GM12878 (cell line): ENCODE measurements around the gene DTD1. TPM values are rescaled to one million over a fixed set of nuclear protein-coding genes. Genes with fewer than 3 reads are reported as not detected.

Source experiments
- ASH2L ChIP-seq: fragments of 300-600, 200-600 bp; sonication (generic); IDR thresholded peaks from 2 replicates; pipeline ENCODE4 v1.6.1; 2017; ENCODE audit warnings: low read depth, mild to moderate bottlenecking, borderline replicate concordance
- BACH1 ChIP-seq: fragments of 450-650 bp; IDR thresholded peaks from 2 replicates; pipeline ENCODE4 v1.6.1; 2017; ENCODE audit warnings: mild to moderate bottlenecking, borderline replicate concordance
- CBX5 ChIP-seq: sonication (generic); IDR thresholded peaks from 2 replicates; pipeline ENCODE4 v1.6.1; 2016; ENCODE audit warnings: low read depth, moderate library complexity, mild to moderate bottlenecking, inconsistent platforms
- CREB1 ChIP-seq: IDR thresholded peaks from 2 replicates; pipeline ENCODE4 v1.6.1; 2012; ENCODE audit warnings: low read depth, mild to moderate bottlenecking, inconsistent platforms
- E2F8 ChIP-seq: fragments of 450-650 bp; IDR thresholded peaks from 2 replicates; pipeline ENCODE4 v1.6.1; 2018; ENCODE audit warnings: mild to moderate bottlenecking, low read depth, moderate library complexity; ENCODE audit not compliant: partially characterized antibody
- EED ChIP-seq: sonication (generic); IDR thresholded peaks from 2 replicates; pipeline ENCODE4 v1.6.1; 2016; ENCODE audit warnings: antibody characterized with exemption, low read depth
- EP300 ChIP-seq, 2 experiments: fragments of 150-350 bp in 1 of 2; IDR thresholded peaks; 2 replicates each; pipeline ENCODE4 v1.6.1; 2011 to 2012; ENCODE audit warnings: low read depth in 2 of 2, low read length in 2 of 2, borderline replicate concordance in 1 of 2, improper control_type of control experiment in 1 of 2, inconsistent platforms in 1 of 2; ENCODE audit not compliant: control insufficient read depth in 1 of 2
- ESRRA ChIP-seq: IDR thresholded peaks from 2 replicates; pipeline ENCODE4 v1.6.1; 2012; ENCODE audit warnings: mild to moderate bottlenecking, low read length, improper control_type of control experiment
- GATAD2B ChIP-seq: fragments of 450-650 bp; conservative IDR thresholded peaks from 2 replicates; pipeline ENCODE4 v1.6.1; 2017; ENCODE audit warnings: low read depth, mild to moderate bottlenecking, moderate library complexity
- HCFC1 ChIP-seq: fragments of 150-350 bp; IDR thresholded peaks from 2 replicates; pipeline ENCODE4 v1.6.1; 2014; ENCODE audit warnings: low read length
- IRF4 ChIP-seq: IDR thresholded peaks from 2 replicates; pipeline ENCODE4 v1.6.1; 2011; ENCODE audit warnings: low read depth, low read length
- JUNB ChIP-seq: IDR thresholded peaks from 2 replicates; pipeline ENCODE4 v1.6.1; 2016; ENCODE audit warnings: antibody characterized with exemption, mild to moderate bottlenecking
- MEF2A ChIP-seq: IDR thresholded peaks from 2 replicates; pipeline ENCODE4 v1.6.1; 2011; ENCODE audit warnings: low read depth, mild to moderate bottlenecking, low read length, moderate library complexity; ENCODE audit not compliant: insufficient read depth
- MEF2B ChIP-seq: fragments of 450-650 bp; IDR thresholded peaks from 2 replicates; pipeline ENCODE4 v1.6.1; 2018; ENCODE audit warnings: mild to moderate bottlenecking, moderate library complexity; ENCODE audit not compliant: partially characterized antibody, poor library complexity, severe bottlenecking
- MTA2 ChIP-seq: fragments of 450-650 bp; IDR thresholded peaks from 2 replicates; pipeline ENCODE4 v1.6.1; 2016; ENCODE audit warnings: low read depth, mild to moderate bottlenecking, moderate library complexity
- NBN ChIP-seq: fragments of 450-650 bp; IDR thresholded peaks from 2 replicates; pipeline ENCODE4 v1.6.1; 2016
- NFIC ChIP-seq: IDR thresholded peaks from 2 replicates; pipeline ENCODE4 v1.6.1; 2012; ENCODE audit warnings: low read depth, mild to moderate bottlenecking, inconsistent platforms, low read length, moderate library complexity
- RUNX3 ChIP-seq: IDR thresholded peaks from 2 replicates; pipeline ENCODE4 v1.6.1; 2012; ENCODE audit warnings: low read length, inconsistent platforms
- SPI1 ChIP-seq: IDR thresholded peaks from 2 replicates; pipeline ENCODE4 v1.6.1; 2011; ENCODE audit warnings: low read depth, mild to moderate bottlenecking, low read length, moderate library complexity, borderline replicate concordance; ENCODE audit not compliant: insufficient read depth
- SRF ChIP-seq, 2 experiments: IDR thresholded peaks; 2 replicates each; pipeline ENCODE4 v1.6.1; 2011; ENCODE audit warnings: low read depth in 2 of 2, low read length in 2 of 2, mild to moderate bottlenecking in 1 of 2, moderate library complexity in 1 of 2
- STAT1 ChIP-seq: fragments of 450-650 bp; conservative IDR thresholded peaks from 2 replicates; pipeline ENCODE4 v1.6.1; 2014; ENCODE audit warnings: antibody characterized with exemption, mild to moderate bottlenecking
- TAF1 ChIP-seq: IDR thresholded peaks from 2 replicates; pipeline ENCODE4 v1.6.1; 2011; ENCODE audit warnings: mild to moderate bottlenecking, low read depth, low read length, borderline replicate concordance
- TARDBP ChIP-seq: IDR thresholded peaks from 2 replicates; pipeline ENCODE4 v1.6.1; 2016; ENCODE audit warnings: borderline replicate concordance
- TBL1XR1 ChIP-seq: IDR thresholded peaks from 2 replicates; pipeline ENCODE4 v1.6.1; 2012; ENCODE audit warnings: low read depth, low read length, improper control_type of control experiment
- TCF12 ChIP-seq: IDR thresholded peaks from 2 replicates; pipeline ENCODE4 v1.6.1; 2011; ENCODE audit warnings: low read depth, mild to moderate bottlenecking, low read length
- TCF3 ChIP-seq: IDR thresholded peaks from 2 replicates; pipeline ENCODE4 v1.6.1; 2012; ENCODE audit warnings: low read depth, mild to moderate bottlenecking, low read length, borderline replicate concordance; ENCODE audit not compliant: insufficient read depth
- ZNF207 ChIP-seq: fragments of 450-650 bp; IDR thresholded peaks from 2 replicates; pipeline ENCODE4 v1.6.1; 2014; ENCODE audit warnings: antibody characterized with exemption, mild to moderate bottlenecking, borderline replicate concordance
- ZNF217 ChIP-seq: fragments of 450-650 bp; IDR thresholded peaks from 2 replicates; pipeline ENCODE4 v1.6.1; 2017; ENCODE audit warnings: antibody characterized with exemption, mild to moderate bottlenecking
- ZNF622 ChIP-seq: fragments of 450-650 bp; IDR thresholded peaks from 2 replicates; pipeline ENCODE4 v1.6.1; 2017; ENCODE audit warnings: mild to moderate bottlenecking, inconsistent platforms
- polyA plus RNA-seq, 11 experiments: library from polyadenylated mRNA; depleted of rRNA in 4 of 11; unstranded in 6 of 11; stranded (reverse) in 5 of 11; fragments of >200 nt; fragmentation: Nextera tagmentation in 4 of 11; fragmentation: Illumina TruSeq in 1 of 11; extraction: Ambion mirVana in 4 of 11; extraction: Trizol in 1 of 11; gene quantifications; 1 replicate in 1 of 11; 2 replicates in 10 of 11; pipeline versions ENCODE4 v1.2.1 to v1.2.3, GENCODE V29; 2011 to 2016; ENCODE audit warnings: inconsistent platforms in 2 of 11, missing spikeins in 2 of 11, low read depth in 1 of 11
- total RNA-seq, 4 experiments: library from RNA; depleted of rRNA in 3 of 4; stranded (reverse); fragments of >200 nt in 3 of 4; fragmentation: Illumina TruSeq in 1 of 4; extraction: Trizol in 1 of 4; gene quantifications; 2 replicates each; pipeline versions ENCODE4 v1.2.1 to v1.2.3, GENCODE V29; 2013 to 2021
- TF ChIP-seq, protein P1 (sequence below): IDR thresholded peaks from 2 replicates; pipeline ENCODE4 v1.6.1; 2012; ENCODE audit warnings: low read length, inconsistent platforms

Gene DTD1
- total and polyA plus RNA-seq, 10 of the 15 experiments (the other 5 are each of a cell fraction or from before 2014, with no cell fraction given) = 24.3 to 99.8 (median 63.3) TPM

- no peak for TF ChIP-seq ZNF622
- peak; percentile 81; the same call in 1 of the 2 replicates for TF ChIP-seq TCF3
- TF ChIP-seq, protein P1, sequence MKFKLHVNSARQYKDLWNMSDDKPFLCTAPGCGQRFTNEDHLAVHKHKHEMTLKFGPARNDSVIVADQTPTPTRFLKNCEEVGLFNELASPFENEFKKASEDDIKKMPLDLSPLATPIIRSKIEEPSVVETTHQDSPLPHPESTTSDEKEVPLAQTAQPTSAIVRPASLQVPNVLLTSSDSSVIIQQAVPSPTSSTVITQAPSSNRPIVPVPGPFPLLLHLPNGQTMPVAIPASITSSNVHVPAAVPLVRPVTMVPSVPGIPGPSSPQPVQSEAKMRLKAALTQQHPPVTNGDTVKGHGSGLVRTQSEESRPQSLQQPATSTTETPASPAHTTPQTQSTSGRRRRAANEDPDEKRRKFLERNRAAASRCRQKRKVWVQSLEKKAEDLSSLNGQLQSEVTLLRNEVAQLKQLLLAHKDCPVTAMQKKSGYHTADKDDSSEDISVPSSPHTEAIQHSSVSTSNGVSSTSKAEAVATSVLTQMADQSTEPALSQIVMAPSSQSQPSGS = peak; percentile 59; the same call in 1 of the 2 replicates
- no peak for TF ChIP-seq ASH2L
- TF ChIP-seq NBN = no peak
- TF ChIP-seq HCFC1 = no peak
- TF ChIP-seq MEF2A = 0 out of 2 replicates have a peak, but pooled peaks have one; percentile 14
- TF ChIP-seq CBX5 = no peak
- TF ChIP-seq MTA2 = peak; percentile 41; the same call in 1 of the 2 replicates
- no peak for TF ChIP-seq ZNF207
- TF ChIP-seq STAT1 = no peak
- peak; percentile 54 for TF ChIP-seq JUNB
- TF ChIP-seq ZNF217 = peak; percentile 69; the same call in 1 of the 2 replicates
- TF ChIP-seq NFIC = peak; percentile 39; the same call in 1 of the 2 replicates
- peak; percentile 66; the same call in 1 of the 2 replicates for TF ChIP-seq TCF12
- TF ChIP-seq MEF2B = peak; percentile 38
- TF ChIP-seq SRF (IDR thresholded peaks at IDR 0.05; ENCODE audit: low read depth in 2 of 2, low read length in 2 of 2) = peak; percentile 83 to 88
- no peak for TF ChIP-seq E2F8
- TF ChIP-seq SPI1 = peak; percentile 40; the same call in 1 of the 2 replicates
- TF ChIP-seq IRF4 = no peak
- TF ChIP-seq TAF1 = no peak
- TF ChIP-seq RUNX3 = peak; percentile 64
- TF ChIP-seq BACH1 = no peak
- TF ChIP-seq GATAD2B = no peak
- TF ChIP-seq TBL1XR1 = no peak
- no peak for TF ChIP-seq ESRRA
- no peak for TF ChIP-seq TARDBP
- no peak for TF ChIP-seq EED
- peak in 1 of 2 experiments; percentile 23; a peak in 1 of 4 replicates for TF ChIP-seq EP300 (IDR thresholded peaks at IDR 0.05; ENCODE audit: borderline replicate concordance in 1 of 2, control insufficient read depth in 1 of 2, low read depth in 2 of 2, low read length in 2 of 2)
- TF ChIP-seq CREB1 = 0 out of 2 replicates have a peak, but pooled peaks have one; percentile 32
Measured at GRCh38 chr20:18802012-18802634, 214.3 kb downstream of the DTD1 start (continued).
